H1 (cell line): ENCODE measurements around the gene ZNF763. TPM values are rescaled to one million over a fixed set of nuclear protein-coding genes. Genes with fewer than 3 reads are reported as not detected.

Experiments
- CTCF ChIA-PET: fragments of 300-600 bp; sonication (Branson Sonifier 250); formaldehyde crosslinking; loops from one replicate; lab custom pipeline; 2021; ENCODE audit not compliant: partially characterized antibody; lab: Charles Lee
- POLR2A ChIA-PET: fragments of 300-600 bp; sonication (Branson Sonifier 250); formaldehyde crosslinking; loops from one replicate; lab custom pipeline; 2021; ENCODE audit warnings: inconsistent platforms; ENCODE audit not compliant: partially characterized antibody; lab: Charles Lee
- DNase-seq, 2 experiments: peaks; one replicate each; pipeline versions ENCODE4 v3.0.0 to v3.0.0-alpha.2; 2010 to 2022; ENCODE audit warnings: low spot score in 2 of 2, low read depth in 1 of 2, mixed read lengths in 1 of 2
- FAIRE-seq: peaks from 2 replicates; lab custom pipeline; 2011; peaks lifted over from hg19 to GRCh38; lab: Jason Lieb, UNC
- H2AFZ ChIP-seq: 2 replicates; pipeline ENCODE4 v1.8.1; 2012; ENCODE audit warnings: low read length, inconsistent platforms
- H2AK5ac ChIP-seq: 2 replicates; pipeline ENCODE4 v1.6.1; 2013; ENCODE audit warnings: low read depth, low read length
- H2BK120ac ChIP-seq: replicated peaks from 2 replicates; pipeline ENCODE3; 2013; ENCODE audit warnings: low read depth, low read length, inconsistent platforms
- H2BK12ac ChIP-seq: 2 replicates; pipeline ENCODE4 v1.6.1; 2013; ENCODE audit warnings: low read depth, low read length
- H2BK15ac ChIP-seq: 2 replicates; pipeline ENCODE4 v1.6.1; 2013; ENCODE audit warnings: low read length
- H2BK20ac ChIP-seq: 2 replicates; pipeline ENCODE4 v1.6.1; 2013; ENCODE audit warnings: low read length
- H2BK5ac ChIP-seq: 2 replicates; pipeline ENCODE4 v1.6.1; 2013; ENCODE audit warnings: low read depth, low read length
- H3K14ac ChIP-seq: 2 replicates; pipeline ENCODE4 v1.6.1; 2013; ENCODE audit warnings: inconsistent platforms; ENCODE audit not compliant: insufficient read length
- H3K18ac ChIP-seq: 2 replicates; pipeline ENCODE4 v1.6.1; 2013; ENCODE audit warnings: low read length; ENCODE audit errors: extremely low read depth
- H3K23ac ChIP-seq: 2 replicates; pipeline ENCODE4 v1.6.1; 2013; ENCODE audit warnings: inconsistent platforms; ENCODE audit not compliant: insufficient read length
- H3K23me2 ChIP-seq: 2 replicates; pipeline ENCODE4 v1.6.1; 2013; ENCODE audit warnings: low read depth, low read length
- H3K27ac ChIP-seq: 2 replicates; pipeline ENCODE4 v1.6.1; 2011; ENCODE audit warnings: low read depth, low read length, inconsistent platforms
- H3K27me3 ChIP-seq, 4 experiments: replicated peaks in 1 of 4; 1 replicate in 1 of 4; 2 replicates in 3 of 4; pipeline versions ENCODE4 v1.6.1 to v1.8.1; 2011 to 2013; ENCODE audit warnings: low read length in 3 of 4, mild to moderate bottlenecking in 3 of 4, inconsistent platforms in 2 of 4, mixed read lengths in 2 of 4, moderate library complexity in 1 of 4; ENCODE audit not compliant: control insufficient read depth in 3 of 4, insufficient read depth in 3 of 4; ENCODE audit errors: extremely low read depth in 1 of 4
- H3K36me3 ChIP-seq, 4 experiments: 2 replicates each; pipeline versions ENCODE4 v1.6.1 to v1.8.1; 2011 to 2013; ENCODE audit warnings: mild to moderate bottlenecking in 4 of 4, low read length in 3 of 4, moderate library complexity in 2 of 4, control low read depth in 1 of 4, inconsistent platforms in 1 of 4; ENCODE audit not compliant: insufficient read depth in 4 of 4, control insufficient read depth in 2 of 4
- H3K4ac ChIP-seq: replicated peaks from 2 replicates; pipeline ENCODE3; 2013; ENCODE audit warnings: low read length, low read depth, mixed read lengths, inconsistent platforms; ENCODE audit not compliant: insufficient read length
- H3K4me1 ChIP-seq, 4 experiments: replicated peaks in 1 of 4; 1 replicate in 1 of 4; 2 replicates in 3 of 4; pipeline versions ENCODE4 v1.6.1 to v1.8.1; 2011 to 2013; ENCODE audit warnings: low read length in 3 of 4, inconsistent platforms in 2 of 4, mixed read lengths in 1 of 4; ENCODE audit not compliant: insufficient read depth in 4 of 4, control insufficient read depth in 3 of 4
- H3K4me2 ChIP-seq, 2 experiments: 2 replicates each; pipeline versions ENCODE4 v1.6.1 to v1.8.1; 2011 to 2013; ENCODE audit warnings: low read depth in 2 of 2, low read length in 2 of 2, control low read depth in 1 of 2, inconsistent platforms in 1 of 2, mild to moderate bottlenecking in 1 of 2; ENCODE audit not compliant: insufficient read depth in 1 of 2
- H3K4me3 ChIP-seq, 4 experiments: fragments of 200-600, 300-600 bp in 1 of 4; sonication (generic), shearing (Covaris generic), sonication (Bioruptor Twin) in 1 of 4; 2 replicates each; pipeline versions ENCODE4 v1.5.1 to v1.8.1; 2011 to 2016; ENCODE audit warnings: low read length in 4 of 4, low read depth in 3 of 4, control low read depth in 2 of 4, inconsistent platforms in 2 of 4, mild to moderate bottlenecking in 2 of 4, mixed read lengths in 1 of 4, moderate library complexity in 1 of 4; ENCODE audit not compliant: insufficient read depth in 2 of 4; ENCODE audit errors: extremely low read depth in 1 of 4
- H3K56ac ChIP-seq: replicated peaks from 2 replicates; pipeline ENCODE3; 2013; ENCODE audit warnings: low read depth, mild to moderate bottlenecking, mixed read lengths, low read length, inconsistent platforms; ENCODE audit not compliant: insufficient read length
- H3K79me1 ChIP-seq: 2 replicates; pipeline ENCODE4 v1.6.1; 2013; ENCODE audit warnings: low read depth, low read length, control low read depth
- H3K79me2 ChIP-seq, 2 experiments: 2 replicates each; pipeline versions ENCODE4 v1.6.1 to v1.8.1; 2012 to 2013; ENCODE audit warnings: low read length in 2 of 2, mild to moderate bottlenecking in 2 of 2, inconsistent platforms in 1 of 2; ENCODE audit not compliant: insufficient read depth in 2 of 2, control insufficient read depth in 1 of 2
- H3K9ac ChIP-seq, 4 experiments: replicated peaks in 1 of 4; 1 replicate in 1 of 4; 2 replicates in 3 of 4; pipeline versions ENCODE4 v1.6.1 to v1.8.1; 2011 to 2013; ENCODE audit warnings: low read depth in 3 of 4, low read length in 3 of 4, control low read depth in 2 of 4, mild to moderate bottlenecking in 2 of 4, moderate library complexity in 2 of 4, inconsistent platforms in 1 of 4; ENCODE audit errors: extremely low read depth in 1 of 4
- H3K9me3 ChIP-seq, 2 experiments: 2 replicates each; pipeline versions ENCODE4 v1.6.1 to v1.8.1; 2012 to 2013; ENCODE audit warnings: mild to moderate bottlenecking in 2 of 2, moderate library complexity in 2 of 2, control low read depth in 1 of 2, inconsistent platforms in 1 of 2, low read depth in 1 of 2, low read length in 1 of 2, mixed read lengths in 1 of 2; ENCODE audit not compliant: insufficient read depth in 2 of 2
- H4K20me1 ChIP-seq, 2 experiments: replicated peaks in 1 of 2; 2 replicates each; pipeline versions ENCODE3 to v1.8.1; 2011 to 2013; ENCODE audit warnings: inconsistent platforms in 2 of 2, low read length in 2 of 2, mild to moderate bottlenecking in 1 of 2; ENCODE audit not compliant: insufficient read depth in 2 of 2, control insufficient read depth in 1 of 2
- H4K5ac ChIP-seq: 2 replicates; pipeline ENCODE4 v1.6.1; 2013; ENCODE audit warnings: low read length, low read depth, mixed read lengths, inconsistent platforms; ENCODE audit not compliant: insufficient read length
- H4K8ac ChIP-seq: 2 replicates; pipeline ENCODE4 v1.8.0; 2013; ENCODE audit warnings: mild to moderate bottlenecking, moderate library complexity, low read length, inconsistent platforms; ENCODE audit not compliant: insufficient read depth; ENCODE audit errors: extremely low read depth
- H4K91ac ChIP-seq: replicated peaks from 2 replicates; pipeline ENCODE3; 2013; ENCODE audit warnings: low read length, mixed read lengths, inconsistent platforms; ENCODE audit not compliant: insufficient read length
- KDM4A ChIP-seq: IDR thresholded peaks from one replicate; pipeline ENCODE4 v1.7.1; 2012; ENCODE audit warnings: low read depth, mild to moderate bottlenecking, moderate library complexity, low read length, inconsistent platforms; ENCODE audit not compliant: severe bottlenecking
- MAX ChIP-seq: IDR thresholded peaks from 2 replicates; pipeline ENCODE4 v1.6.1; 2012; ENCODE audit warnings: inconsistent platforms
- RAD21 ChIP-seq, 2 experiments: IDR thresholded peaks in 1 of 2; conservative IDR thresholded peaks in 1 of 2; 2 replicates each; pipeline ENCODE4 v1.6.1; 2011; ENCODE audit warnings: low read depth in 2 of 2, low read length in 2 of 2, improper control_type of control experiment in 1 of 2, inconsistent platforms in 1 of 2, mild to moderate bottlenecking in 1 of 2, moderate library complexity in 1 of 2
- RFX5 ChIP-seq: IDR thresholded peaks from 2 replicates; pipeline ENCODE4 v1.6.1; 2011; ENCODE audit warnings: low read depth, low read length, improper control_type of control experiment, borderline replicate concordance
- TEAD4 ChIP-seq: IDR thresholded peaks from 2 replicates; pipeline ENCODE4 v1.6.1; 2012; ENCODE audit warnings: low read depth, low read length, inconsistent platforms, mixed read lengths
- WGBS, 2 experiments: shearing (Covaris generic) in 1 of 2; methylation state at CpG; one replicate each; pipeline versions ENCODE4 v1.1.6 to v1.1.7; 2013 to 2015; ENCODE audit warnings: low lambda C conversion rate in 2 of 2, mixed read lengths in 2 of 2, inconsistent platforms in 1 of 2, low coverage in 1 of 2, missing lambda C conversion rate in 1 of 2; ENCODE audit not compliant: insufficient replicate concordance in 2 of 2, insufficient coverage in 1 of 2, insufficient read length in 1 of 2; ENCODE audit errors: extremely low coverage in 1 of 2, missing lambda C conversion rate in 1 of 2; 5-methylcytosine and 5-hydroxymethylcytosine counted together
- polyA plus RNA-seq, 7 experiments: library from polyadenylated mRNA; depleted of rRNA in 3 of 7; stranded (reverse) in 5 of 7; unstranded in 2 of 7; fragments of >200 nt in 5 of 7; fragments of 200-250 nt in 2 of 7; gene quantifications; 1 replicate in 5 of 7; 2 replicates in 1 of 7; 4 replicates in 1 of 7; pipeline versions ENCODE4 v1.2.1 to v1.2.3, GENCODE V29; 2011 to 2013; ENCODE audit warnings: missing spikeins in 2 of 7, mixed read lengths in 2 of 7
- total RNA-seq: library from RNA; stranded (reverse); fragmentation: NEBNext Ultra II Directional; extraction: Animal tissue kit (Norgen Biotek cat#: 25700); gene quantifications from 2 replicates; pipeline ENCODE4 v1.2.1, GENCODE V29; 2021
- TF ChIP-seq, protein P1 (sequence below), 3 experiments: IDR thresholded peaks; 1 replicate in 2 of 3; 2 replicates in 1 of 3; pipeline versions ENCODE4 v1.5.1 to v1.6.1; 2011; ENCODE audit warnings: low read length in 3 of 3, mild to moderate bottlenecking in 3 of 3, inconsistent platforms in 2 of 3, low read depth in 1 of 3, moderate library complexity in 1 of 3; ENCODE audit not compliant: insufficient read depth in 1 of 3; ENCODE audit errors: control extremely low read depth in 1 of 3
- TF ChIP-seq, protein P2 (sequence below): IDR thresholded peaks from 2 replicates; pipeline ENCODE4 v1.6.1; 2012; ENCODE audit warnings: inconsistent platforms

Gene ZNF763
- total and polyA plus RNA-seq, 2 of the 8 experiments (the other 6 are each of a cell fraction or from before 2014, with no cell fraction given), result 0.39 to 1.7 TPM

DNA sequence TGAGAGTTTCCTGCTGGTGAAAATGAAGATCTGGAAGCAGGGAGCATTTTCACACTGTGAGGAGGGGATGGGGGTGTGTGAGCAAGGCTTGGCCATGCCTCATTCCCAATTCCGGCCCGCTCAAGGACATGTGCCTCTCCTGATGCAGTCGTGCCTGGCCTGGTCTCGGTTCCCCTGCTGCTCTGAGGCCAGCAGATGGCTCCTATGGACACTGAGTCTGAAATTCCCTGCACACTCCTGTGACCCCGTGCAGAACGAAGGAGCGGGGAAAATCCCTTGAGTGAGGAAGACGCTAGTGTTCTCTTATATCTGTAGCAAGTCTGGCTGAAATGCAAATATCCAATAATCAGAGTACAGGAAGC, 363 bp upstream of the ZNF763 start:
- H4K5ac ChIP-seq, result no peak overlapping the region
- H3K14ac ChIP-seq, result no peak overlapping the region
- no peaks in the 10 kb centered on the region for H3K9me3 ChIP-seq
- FAIRE-seq (no peak), DNase-seq (no peak)
- no peak for TF ChIP-seq RFX5
- TF ChIP-seq, protein P1, sequence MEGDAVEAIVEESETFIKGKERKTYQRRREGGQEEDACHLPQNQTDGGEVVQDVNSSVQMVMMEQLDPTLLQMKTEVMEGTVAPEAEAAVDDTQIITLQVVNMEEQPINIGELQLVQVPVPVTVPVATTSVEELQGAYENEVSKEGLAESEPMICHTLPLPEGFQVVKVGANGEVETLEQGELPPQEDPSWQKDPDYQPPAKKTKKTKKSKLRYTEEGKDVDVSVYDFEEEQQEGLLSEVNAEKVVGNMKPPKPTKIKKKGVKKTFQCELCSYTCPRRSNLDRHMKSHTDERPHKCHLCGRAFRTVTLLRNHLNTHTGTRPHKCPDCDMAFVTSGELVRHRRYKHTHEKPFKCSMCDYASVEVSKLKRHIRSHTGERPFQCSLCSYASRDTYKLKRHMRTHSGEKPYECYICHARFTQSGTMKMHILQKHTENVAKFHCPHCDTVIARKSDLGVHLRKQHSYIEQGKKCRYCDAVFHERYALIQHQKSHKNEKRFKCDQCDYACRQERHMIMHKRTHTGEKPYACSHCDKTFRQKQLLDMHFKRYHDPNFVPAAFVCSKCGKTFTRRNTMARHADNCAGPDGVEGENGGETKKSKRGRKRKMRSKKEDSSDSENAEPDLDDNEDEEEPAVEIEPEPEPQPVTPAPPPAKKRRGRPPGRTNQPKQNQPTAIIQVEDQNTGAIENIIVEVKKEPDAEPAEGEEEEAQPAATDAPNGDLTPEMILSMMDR (IDR thresholded peaks at IDR 0.05; ENCODE audit: control extremely low read depth in 1 of 3, insufficient read depth in 1 of 3, low read depth in 1 of 3, low read length in 3 of 3), result peak; percentile 9 to 24 (median 23); a peak in 2 of 4 replicates
- TF ChIP-seq TEAD4, result no peak
- TF ChIP-seq, protein P2, sequence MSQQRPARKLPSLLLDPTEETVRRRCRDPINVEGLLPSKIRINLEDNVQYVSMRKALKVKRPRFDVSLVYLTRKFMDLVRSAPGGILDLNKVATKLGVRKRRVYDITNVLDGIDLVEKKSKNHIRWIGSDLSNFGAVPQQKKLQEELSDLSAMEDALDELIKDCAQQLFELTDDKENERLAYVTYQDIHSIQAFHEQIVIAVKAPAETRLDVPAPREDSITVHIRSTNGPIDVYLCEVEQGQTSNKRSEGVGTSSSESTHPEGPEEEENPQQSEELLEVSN, result peak; percentile 46
- peak in 1 of 2 experiments; percentile 21; a peak in 1 of 4 replicates for TF ChIP-seq RAD21 (IDR thresholded peaks at IDR 0.05 in 1 of 2, conservative IDR thresholded peaks at IDR 0.05 in 1 of 2; ENCODE audit: low read depth in 2 of 2, low read length in 2 of 2)
- peak; percentile 62 for TF ChIP-seq MAX
- TF ChIP-seq KDM4A, result peak; percentile 0
- no peak overlapping the region for H3K56ac ChIP-seq
- peaks cover 8% of the 10 kb centered on the region; the same call in 1 of the 2 replicates for H3K23me2 ChIP-seq
- H3K79me2 ChIP-seq, result no peaks in the 10 kb centered on the region
- no peaks in the 10 kb centered on the region for H3K36me3 ChIP-seq
- peaks cover 0 to 13% (median 7%) of the 10 kb centered on the region in 4 experiments; a peak in 5 of 7 replicates for H3K27me3 ChIP-seq
- H4K91ac ChIP-seq, result no peak overlapping the region
- H3K79me1 ChIP-seq, result no peaks in the 10 kb centered on the region
- H3K23ac ChIP-seq, result no peak overlapping the region
- H2BK12ac ChIP-seq, result peak overlapping the region; percentile 63; the same call in 1 of the 2 replicates
- no peak overlapping the region for H3K18ac ChIP-seq
- no peak overlapping the region for H2BK120ac ChIP-seq
- H3K4me1 ChIP-seq, result peaks cover 0 to 7% (median 4%) of the 10 kb centered on the region in 4 experiments; a peak in 5 of 7 replicates
- CTCF ChIA-PET, result interaction anchor here (0.6 to 5.9 kb wide), 29 partner anchors 8 to 586 kb away, joined by 3 to 92 read pairs (median 4); partner anchors contain the start of genes ZNF20, ZNF442, ZNF564 and ZNF700
- 19% methylated on average over 8 of the region's 8 CpGs; no CpG with 5 or more reads in 1 of the 2 experiments for WGBS, 2 experiments
- peak overlapping the region; percentile 67; the same call in 1 of the 2 replicates for H2BK15ac ChIP-seq
- H3K4me3 ChIP-seq, result peak overlapping the region in 3 of 4 experiments; percentile 7 to 68 (median 66); a peak in 4 of 8 replicates
- no peaks in the 10 kb centered on the region for H4K20me1 ChIP-seq
- H3K9ac ChIP-seq, result peak overlapping the region in 1 of 4 experiments; percentile 24; a peak in 1 of 7 replicates
- H2BK5ac ChIP-seq, result no peak overlapping the region; the same call in 1 of the 2 replicates
- POLR2A ChIA-PET, result interaction anchor here (0.7 to 3.2 kb wide), 19 partner anchors 10 to 192 kb away, joined by 3 to 73 read pairs (median 4); partner anchors contain the start of genes ZNF20, ZNF433, ZNF625 and ZNF700
- 0 out of 2 replicates have a peak overlapping the region, but pooled peaks have one; percentile 25 for H2AFZ ChIP-seq
- H2BK20ac ChIP-seq, result no peak overlapping the region
- H3K27ac ChIP-seq, result no peak overlapping the region
- no peak overlapping the region for H4K8ac ChIP-seq
- H3K4ac ChIP-seq, result no peak overlapping the region
- H3K4me2 ChIP-seq, result peak overlapping the region; percentile 72 to 89
- H2AK5ac ChIP-seq, result no peak overlapping the region
